Fibroblast of gingiva (primary cell): ENCODE data around the gene OR4C16.

Experiments
- DNase-seq: peaks from one replicate; pipeline ENCODE4 v3.0.0-alpha.2; 2011; ENCODE audit warnings: low read depth

Gene OR4C16

GRCh38 chr11:55571828-55572227, at the start of gene OR4C16:
Gene OR4C16 (plus strand): TSS chr11:55572128. CDS start chr11:55572128, 0 bp downstream.
- no peak for DNase-seq

- DNase-seq: no peak
Measured at GRCh38 chr11:55554169-55554568, 17.8 kb upstream of the OR4C16 start, which contains the start of gene OR4C15. Gene OR4C15 (plus strand): TSS chr11:55554469. CDS start chr11:55554469, 0 bp downstream.

- no peak for DNase-seq
Measured at GRCh38 chr11:55572548-55572947, 620 bp downstream of the OR4C16 start.

- DNase-seq: no peak
Measured at GRCh38 chr11:55607545-55607944, 35.6 kb downstream of the OR4C16 start, which contains the start of gene OR4C11. Gene OR4C11 (minus strand): TSS chr11:55607645. CDS start chr11:55604373, 3,272 bp downstream.
